GM12873 (cell line): ENCODE data around the gene GNPTAB.

Source experiments
- TF ChIP-seq, protein P1 (sequence below): IDR thresholded peaks from 2 replicates; pipeline ENCODE4 v1.5.1; 2012; ENCODE audit warnings: low read depth, mild to moderate bottlenecking, moderate library complexity, low read length, control low read depth; ENCODE audit not compliant: insufficient read depth; ENCODE audit errors: missing control alignments

The GNPTAB gene

DNA sequence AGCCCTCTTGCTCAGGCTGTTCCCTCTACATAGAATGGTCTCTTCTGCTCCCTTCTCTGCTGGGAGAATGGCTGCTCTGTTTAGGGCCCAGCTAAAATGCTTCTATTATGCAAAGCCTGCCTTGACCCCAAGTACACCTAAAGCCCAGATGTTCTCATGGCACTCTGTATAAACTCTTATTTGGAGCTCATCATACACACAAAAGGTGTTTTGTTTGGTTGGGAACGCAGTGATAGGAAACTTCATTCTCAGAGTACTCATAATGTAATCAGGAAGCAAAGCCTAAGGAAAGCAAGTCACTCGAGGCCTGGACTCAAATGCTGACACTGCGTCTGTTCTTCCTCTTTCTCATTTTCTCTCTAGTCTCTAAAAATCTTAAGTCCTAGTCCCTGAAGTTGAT is 53.3 kb downstream of the GNPTAB start:
- TF ChIP-seq, protein P1, sequence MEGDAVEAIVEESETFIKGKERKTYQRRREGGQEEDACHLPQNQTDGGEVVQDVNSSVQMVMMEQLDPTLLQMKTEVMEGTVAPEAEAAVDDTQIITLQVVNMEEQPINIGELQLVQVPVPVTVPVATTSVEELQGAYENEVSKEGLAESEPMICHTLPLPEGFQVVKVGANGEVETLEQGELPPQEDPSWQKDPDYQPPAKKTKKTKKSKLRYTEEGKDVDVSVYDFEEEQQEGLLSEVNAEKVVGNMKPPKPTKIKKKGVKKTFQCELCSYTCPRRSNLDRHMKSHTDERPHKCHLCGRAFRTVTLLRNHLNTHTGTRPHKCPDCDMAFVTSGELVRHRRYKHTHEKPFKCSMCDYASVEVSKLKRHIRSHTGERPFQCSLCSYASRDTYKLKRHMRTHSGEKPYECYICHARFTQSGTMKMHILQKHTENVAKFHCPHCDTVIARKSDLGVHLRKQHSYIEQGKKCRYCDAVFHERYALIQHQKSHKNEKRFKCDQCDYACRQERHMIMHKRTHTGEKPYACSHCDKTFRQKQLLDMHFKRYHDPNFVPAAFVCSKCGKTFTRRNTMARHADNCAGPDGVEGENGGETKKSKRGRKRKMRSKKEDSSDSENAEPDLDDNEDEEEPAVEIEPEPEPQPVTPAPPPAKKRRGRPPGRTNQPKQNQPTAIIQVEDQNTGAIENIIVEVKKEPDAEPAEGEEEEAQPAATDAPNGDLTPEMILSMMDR, result no peak

DNA sequence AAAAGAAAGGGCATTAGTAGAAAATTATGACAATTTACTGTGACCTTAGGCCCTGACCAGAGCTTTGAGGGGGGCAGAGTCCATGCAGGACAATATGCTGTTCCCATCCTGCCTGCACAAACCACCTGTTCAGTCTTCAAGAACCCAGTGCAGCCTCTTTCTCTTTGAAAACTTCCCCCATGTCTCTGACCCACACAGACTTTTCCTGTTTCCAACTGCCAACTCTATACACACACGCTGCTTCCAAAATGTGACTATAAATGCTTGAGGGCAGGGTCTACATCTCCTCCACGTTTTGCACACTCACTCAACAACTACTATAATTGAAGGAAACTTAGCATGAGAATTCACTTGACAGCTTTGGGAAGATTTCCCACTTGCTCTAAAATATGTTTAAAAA is 54.9 kb downstream of the GNPTAB start:
- TF ChIP-seq, protein P1, result no peak

DNA sequence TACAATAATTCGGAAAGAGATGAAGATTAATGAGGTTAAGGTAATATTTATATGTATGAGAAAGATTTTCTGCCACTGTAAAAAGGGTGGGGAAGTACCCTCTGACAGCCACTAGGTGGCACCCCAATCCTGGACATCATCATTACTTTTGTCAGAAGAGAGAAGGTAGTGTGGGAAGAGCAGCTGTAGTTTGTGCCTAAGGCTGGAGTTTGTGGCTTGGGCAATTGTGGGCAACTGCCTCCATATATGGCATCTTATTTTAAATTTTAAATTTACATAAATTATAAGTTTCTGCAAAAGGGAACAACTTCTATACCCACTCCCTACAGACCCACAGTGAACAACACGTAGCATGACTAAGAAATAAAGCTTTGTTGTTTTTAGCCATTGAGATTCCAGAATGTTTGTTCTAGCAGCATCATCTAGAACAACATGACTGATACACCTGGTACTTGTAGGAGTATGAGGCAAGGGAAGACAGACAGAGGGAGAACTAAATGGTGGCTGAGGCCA is 57.1 kb downstream of the GNPTAB start:
- TF ChIP-seq, protein P1, result peak; percentile 80

DNA sequence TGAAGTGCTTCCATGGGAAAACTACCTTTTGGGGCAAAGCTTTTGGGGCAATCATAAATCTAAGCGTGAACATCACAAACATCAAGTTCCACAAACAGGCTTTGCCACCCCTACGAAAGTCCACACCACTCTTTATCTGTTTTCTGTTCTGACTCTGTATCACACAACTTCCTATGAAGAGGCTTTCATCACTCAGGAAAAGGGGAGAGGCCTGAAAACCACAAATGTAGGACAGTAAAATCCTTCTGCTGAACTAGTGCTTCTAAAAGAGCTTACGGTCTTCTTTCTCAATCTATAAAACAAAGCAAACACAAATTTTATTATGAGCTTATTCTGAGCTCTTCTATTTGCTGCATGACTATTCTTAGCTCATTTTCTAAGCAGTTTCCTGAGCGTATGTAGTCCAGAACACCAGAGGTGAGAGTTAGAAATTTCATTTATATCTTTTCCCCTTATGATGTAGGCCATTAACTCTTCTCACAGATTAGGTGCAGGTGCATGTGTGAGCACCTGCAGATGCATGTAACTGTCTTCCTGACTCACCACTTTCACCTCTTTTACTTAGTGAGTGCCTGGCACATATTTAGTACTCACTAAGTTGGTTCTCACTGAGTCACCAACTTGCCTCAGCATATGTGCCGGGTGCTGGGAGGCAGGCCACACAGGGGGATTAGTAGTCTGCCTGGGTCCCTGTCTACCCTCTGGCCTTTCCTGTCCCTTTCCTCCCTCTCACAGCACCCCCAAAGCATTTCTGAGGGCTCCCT is 58.6 kb downstream of the GNPTAB start:
- TF ChIP-seq, protein P1, result no peak

DNA sequence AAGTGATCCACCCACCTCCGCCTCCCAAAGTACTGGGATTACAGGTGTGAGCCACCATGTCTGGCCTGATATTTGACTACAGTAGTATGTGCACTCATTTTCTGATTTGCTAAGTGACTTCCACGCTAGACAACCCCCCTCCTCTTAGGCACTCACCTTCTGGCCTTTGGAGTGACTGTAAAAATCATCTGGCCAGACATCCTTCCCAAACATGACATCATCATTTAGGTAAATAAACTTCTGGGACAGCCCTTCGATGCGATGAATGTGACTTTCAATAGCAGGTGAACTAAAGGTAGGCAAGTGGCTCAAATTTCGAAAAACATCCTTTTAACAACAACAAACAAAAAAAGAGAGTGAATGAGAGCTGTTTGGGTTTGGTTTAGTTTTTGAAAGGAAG is 60.9 kb downstream of the GNPTAB start:
- TF ChIP-seq, protein P1, result no peak

DNA sequence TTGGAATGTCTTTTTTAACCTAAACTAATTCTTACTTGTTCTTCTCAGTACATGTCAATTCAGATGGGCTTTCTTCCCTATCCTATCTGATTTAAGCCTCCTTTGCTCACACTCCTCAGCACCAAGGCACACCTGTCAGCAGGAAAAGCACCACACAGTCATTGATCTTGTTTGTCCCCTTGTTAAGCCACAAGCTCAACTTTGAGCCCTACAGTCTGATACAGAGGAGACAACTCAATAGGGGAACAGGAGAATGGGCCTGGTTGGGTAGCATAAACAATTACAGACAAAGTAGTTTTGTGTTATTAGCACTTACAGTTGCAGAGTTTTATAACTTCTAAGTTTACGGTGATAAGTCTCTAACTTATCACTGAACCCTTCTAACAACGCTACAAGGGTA is 62.0 kb downstream of the GNPTAB start:
- TF ChIP-seq, protein P1, result no peak

DNA sequence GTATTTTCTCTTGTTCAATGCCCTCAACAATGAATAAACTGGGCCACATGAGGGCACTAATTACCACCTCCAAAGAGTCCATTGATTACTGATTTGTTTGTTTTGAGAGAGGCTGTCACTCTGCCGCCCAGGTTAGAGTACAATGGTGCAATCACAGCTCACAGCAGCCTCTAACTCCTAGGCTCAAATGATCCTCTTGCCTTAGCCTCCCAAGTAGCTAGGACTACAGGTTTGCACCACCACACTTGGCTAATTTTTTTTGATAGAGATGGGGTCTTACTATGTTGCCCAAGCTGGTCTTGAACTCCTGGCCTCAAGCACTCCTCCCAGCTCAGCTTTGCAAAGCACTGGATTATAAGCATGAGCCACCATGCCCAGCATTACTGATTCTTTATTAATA is 63.2 kb downstream of the GNPTAB start:
- TF ChIP-seq, protein P1, result no peak
